GM12865 (cell line): ENCODE results near the gene ZFP36L1.

Source experiments
- DNase-seq: peaks from one replicate; pipeline ENCODE4 v3.0.0; 2010; ENCODE audit warnings: low read depth
- H3K4me3 ChIP-seq: 2 replicates; pipeline ENCODE4 v1.5.1; 2011; ENCODE audit warnings: mild to moderate bottlenecking, low read depth, low read length, control low read depth
- CTCF ChIP-seq: IDR thresholded peaks from 2 replicates; pipeline ENCODE4 v1.5.1; 2011; ENCODE audit warnings: low read length, control low read depth, low read depth, inconsistent platforms; ENCODE audit not compliant: insufficient read depth; ENCODE audit errors: missing control alignments

ZFP36L1 gene

GRCh38 chr14:68820999-68821683 is 28.3 kb upstream of the ZFP36L1 start:
- TF ChIP-seq CTCF = no peak
- DNase-seq = peak; percentile 93
- peak overlapping the region; percentile 63 for H3K4me3 ChIP-seq

GRCh38 chr14:68820536-68820935 is 27.7 kb upstream of the ZFP36L1 start:
- DNase-seq = peak; percentile 60
- TF ChIP-seq CTCF = no peak
- peak overlapping the region; percentile 63 for H3K4me3 ChIP-seq

- DNase-seq = no peak
- H3K4me3 ChIP-seq = no peak overlapping the region
- TF ChIP-seq CTCF = no peak
Observed at GRCh38 chr14:68820119-68820518, 27.3 kb upstream of the ZFP36L1 start.

- no peak overlapping the region for H3K4me3 ChIP-seq
- TF ChIP-seq CTCF = no peak
- DNase-seq = no peak
Observed at GRCh38 chr14:68819260-68819691, 26.4 kb upstream of the ZFP36L1 start.

- no peak for DNase-seq
- TF ChIP-seq CTCF = no peak
- no peak overlapping the region for H3K4me3 ChIP-seq
Observed at GRCh38 chr14:68817506-68818212, 24.8 kb upstream of the ZFP36L1 start.

GRCh38 chr14:68816943-68817430 is 24.1 kb upstream of the ZFP36L1 start:
- DNase-seq = no peak
- TF ChIP-seq CTCF = no peak
- no peak overlapping the region; the same call in 1 of the 2 replicates for H3K4me3 ChIP-seq
